Fibroblast of upper back skin (primary cell): Measurements from ENCODE around the gene FAM234A.
"Not testable (repeated sequence)": the region's sequence is repeated elsewhere in the genome, so short reads cannot be mapped to it uniquely, and the experiment has no call there.

Source experiments
- DNase-seq: peaks from one replicate; pipeline ENCODE4 v3.0.0-alpha.2; 2013

The FAM234A gene

DNA sequence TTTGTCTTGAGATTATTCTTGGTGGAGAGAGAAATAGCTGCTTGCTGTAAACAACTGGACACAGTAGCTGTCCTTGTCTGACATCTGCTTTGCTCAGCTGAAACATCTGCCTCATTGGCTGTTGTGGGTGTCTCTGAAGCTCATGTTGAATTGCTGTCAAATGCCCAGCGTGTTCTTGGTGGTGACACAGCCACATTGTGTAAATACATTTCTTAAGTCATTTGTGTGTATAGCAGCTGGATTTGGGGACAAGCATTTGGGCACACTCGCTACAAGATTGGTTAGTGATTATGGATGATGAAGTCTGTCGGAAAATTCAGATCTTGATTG is 5.3 kb downstream of the FAM234A start:
- no peak for DNase-seq

DNA sequence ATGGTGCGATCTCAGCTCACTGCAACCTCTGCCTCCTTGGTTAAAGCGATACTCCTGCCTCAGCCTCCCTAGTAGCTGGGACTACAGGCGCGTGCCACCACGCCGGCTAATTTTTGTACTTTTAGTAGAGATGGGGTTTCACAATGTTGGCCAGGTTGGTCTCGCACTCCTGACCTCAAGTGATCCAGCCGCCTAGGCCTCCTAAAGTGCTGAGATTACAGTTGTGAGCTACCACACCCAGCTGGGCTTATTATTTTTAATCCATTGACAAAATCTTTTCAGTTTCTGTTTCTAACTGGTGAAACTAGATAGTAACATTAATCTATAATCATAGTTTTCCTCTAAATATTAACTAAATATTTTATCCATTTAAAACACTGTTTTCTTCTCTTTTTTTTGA is 5.9 kb downstream of the FAM234A start:
- no peak for DNase-seq

DNA sequence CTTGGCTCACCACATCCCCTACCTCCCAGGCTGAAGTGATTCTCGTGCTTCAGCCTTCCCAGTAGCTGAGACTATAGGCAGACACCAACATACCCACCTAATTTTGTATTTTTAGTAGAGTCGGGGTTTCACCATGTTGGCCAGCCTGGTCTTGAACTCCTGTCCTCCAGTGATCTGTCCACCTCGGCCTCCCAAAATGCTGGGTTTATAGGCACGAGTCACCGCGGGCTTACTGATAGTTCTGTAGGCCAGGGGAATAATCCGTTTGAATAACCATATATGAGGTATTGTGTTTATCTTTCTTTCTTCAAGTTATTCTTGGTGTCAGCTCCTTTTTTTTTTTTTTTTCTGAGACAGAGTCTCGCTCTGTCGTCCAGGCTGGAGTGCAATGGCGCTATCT is 7.7 kb downstream of the FAM234A start:
- no peak for DNase-seq

DNA sequence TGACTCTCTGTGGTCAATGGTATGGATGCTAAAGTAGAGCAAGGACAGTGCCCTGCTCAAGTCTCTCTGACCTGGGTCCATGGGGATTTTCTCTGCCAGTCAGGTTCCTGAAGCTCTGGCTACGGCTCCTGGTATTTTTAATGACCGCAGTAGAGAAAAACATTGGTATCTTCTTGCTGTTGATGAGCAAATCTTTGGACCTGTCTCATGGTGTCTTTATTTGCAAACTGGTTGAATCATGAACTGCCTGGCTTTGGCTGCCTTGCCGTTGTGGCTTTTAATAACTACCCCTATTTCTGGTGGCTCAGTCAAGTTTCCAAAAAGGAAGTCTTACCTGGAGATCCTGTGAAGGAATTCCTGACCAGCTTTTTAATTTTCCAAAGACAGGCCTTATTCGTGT is 8.7 kb downstream of the FAM234A start:
- no peak for DNase-seq

DNA sequence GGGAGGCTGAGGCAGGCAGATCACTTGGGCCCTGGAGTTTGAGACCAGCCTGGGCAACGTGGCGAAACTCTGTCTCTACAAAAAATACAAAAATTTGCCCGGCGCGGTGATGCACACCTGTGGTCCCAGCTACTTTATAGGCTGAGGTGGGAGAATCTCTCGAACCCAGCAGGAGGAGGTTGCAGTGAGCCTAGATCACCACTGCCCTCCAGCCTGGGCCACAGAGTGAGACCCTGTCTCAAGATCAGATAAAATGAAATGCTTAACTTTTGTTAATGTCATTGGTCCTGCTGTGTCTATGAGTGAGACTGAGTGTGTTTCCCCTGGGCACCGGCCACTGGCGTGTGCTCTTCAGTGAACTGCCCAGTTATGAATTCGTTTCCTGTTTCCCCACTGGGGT is 10.5 kb downstream of the FAM234A start:
- no peak for DNase-seq

DNA sequence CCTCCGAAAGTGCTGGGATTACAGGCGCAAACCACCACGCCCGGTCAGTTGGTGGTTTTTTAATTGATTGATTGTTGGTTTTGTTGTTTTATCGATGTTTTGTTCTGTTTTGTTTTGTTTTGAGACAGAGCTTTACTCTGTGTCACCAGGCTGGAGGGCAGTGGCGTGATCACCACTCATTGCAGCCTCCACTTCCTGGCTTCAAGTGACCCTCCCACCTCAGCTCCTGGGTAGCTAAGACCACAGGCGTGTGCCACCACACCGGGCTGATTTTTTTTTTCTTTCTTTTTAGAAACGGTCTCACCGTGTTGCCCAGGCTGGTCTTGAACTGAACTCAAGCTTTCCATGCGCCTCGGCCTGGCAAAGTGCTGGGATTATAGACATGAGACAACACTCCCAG is 12.4 kb downstream of the FAM234A start:
- DNase-seq, result no peak

DNA sequence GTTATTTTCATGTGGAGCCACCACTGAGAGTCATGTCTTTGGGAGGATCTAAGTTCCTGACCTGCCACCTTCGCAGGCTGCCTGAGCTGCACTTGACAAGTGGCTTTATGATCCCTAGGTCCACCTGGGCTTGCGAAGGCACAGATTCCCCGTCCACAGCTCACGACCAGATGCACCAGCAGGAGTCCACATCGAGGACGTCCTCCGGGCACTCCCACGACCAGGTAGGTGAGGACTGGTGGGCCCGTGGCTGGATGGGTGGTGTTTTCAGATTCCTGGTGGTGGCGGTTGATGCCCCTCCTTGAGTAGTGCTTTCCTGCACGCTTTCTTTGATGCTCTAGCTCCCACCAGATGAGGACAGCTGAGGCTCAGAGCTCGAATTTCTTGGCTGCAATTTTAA is 14.8 kb downstream of the FAM234A start:
- no peak for DNase-seq

DNA sequence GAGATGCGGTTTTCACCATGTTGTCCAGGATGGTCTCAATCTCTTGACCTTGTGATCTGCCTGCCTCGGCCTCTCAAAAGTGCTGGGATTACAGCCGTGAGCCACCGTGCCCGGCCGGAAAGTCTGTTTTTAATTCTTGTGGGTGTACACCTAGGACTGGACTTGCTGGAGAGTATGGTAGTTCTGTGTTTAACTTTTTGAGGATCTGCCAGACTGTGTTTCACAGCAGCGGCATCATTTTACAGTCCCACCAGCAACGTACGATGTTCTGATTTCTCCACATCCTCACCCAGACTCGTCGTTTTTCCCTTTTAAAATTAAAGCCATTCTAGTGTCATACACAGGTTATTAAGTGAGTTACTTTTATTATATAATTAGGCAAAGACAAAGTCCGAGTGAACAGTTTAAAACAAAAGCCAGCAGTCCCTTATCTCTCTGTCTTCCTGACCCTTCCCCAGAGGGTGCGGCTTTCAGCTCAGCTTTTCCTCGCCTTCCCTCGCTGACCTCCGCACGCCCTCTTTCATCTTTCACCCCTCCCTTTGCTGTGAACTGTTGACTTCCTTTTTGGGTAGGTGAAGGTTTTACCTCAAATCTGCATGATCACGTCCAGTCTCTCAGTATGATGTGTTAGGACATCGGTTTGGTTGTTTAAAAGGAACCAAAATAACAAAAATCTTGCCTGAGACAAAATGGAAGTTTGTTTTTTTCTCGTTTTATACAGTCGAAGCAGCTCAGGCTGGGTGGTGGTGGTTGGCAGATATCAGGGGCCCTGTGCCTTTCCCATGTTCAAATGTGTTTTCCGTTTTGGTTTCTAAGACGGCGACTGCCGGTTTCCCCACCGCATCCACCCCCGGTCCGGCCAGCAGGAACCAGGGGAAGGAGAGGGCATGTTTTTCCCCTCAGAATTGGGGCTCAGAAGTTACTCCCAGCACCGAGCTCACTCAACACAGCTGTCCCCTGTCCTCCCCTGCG is 18.0 kb downstream of the FAM234A start:
- DNase-seq, result no peak

DNA sequence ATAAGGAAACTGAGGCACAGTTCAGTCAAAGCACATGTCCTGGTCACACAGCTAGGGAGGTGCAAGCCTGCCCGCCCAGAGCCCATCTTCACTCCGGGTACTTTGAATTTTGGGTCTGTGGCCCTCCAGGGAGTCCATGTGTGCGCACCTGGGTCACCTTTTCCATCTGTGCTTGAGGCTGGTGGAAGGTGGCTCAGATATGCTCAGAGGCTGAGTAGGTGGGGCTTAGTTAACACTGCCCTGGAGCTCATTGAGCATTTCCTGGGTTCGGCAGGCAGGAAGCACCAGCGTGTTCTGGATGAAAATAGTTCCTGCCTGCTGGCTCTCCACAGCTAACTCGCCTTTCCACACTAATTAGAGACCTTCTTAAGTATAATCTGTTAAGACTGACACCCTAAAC is 19.2 kb downstream of the FAM234A start:
- DNase-seq, result no peak

DNA sequence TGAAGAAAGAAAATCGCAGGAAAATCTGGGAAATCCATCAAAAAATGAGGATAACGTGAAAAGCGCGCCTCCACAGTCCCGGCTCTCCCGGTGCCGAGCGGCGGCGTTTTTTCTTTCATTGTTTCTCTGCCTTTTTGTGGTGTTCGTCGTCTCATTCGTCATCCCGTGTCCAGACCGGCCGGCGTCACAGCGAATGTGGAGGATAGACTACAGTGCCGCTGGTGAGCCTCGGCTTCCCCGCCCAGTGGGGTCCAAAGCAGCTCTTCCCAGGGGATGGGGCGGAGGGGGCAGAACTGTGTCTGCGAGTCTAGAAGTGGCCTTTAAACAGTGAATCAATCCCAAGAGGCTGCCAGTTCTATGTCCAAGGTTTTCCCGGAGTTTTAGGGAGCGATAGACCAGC is 19.8 kb downstream of the FAM234A start:
- DNase-seq, result no peak

- no peak for DNase-seq
Observed at GRCh38 chr16:255183-255582, 20.6 kb downstream of the FAM234A start.

GRCh38 chr16:258091-258490 is 23.5 kb downstream of the FAM234A start:
- DNase-seq, result not testable (repeated sequence)

DNA sequence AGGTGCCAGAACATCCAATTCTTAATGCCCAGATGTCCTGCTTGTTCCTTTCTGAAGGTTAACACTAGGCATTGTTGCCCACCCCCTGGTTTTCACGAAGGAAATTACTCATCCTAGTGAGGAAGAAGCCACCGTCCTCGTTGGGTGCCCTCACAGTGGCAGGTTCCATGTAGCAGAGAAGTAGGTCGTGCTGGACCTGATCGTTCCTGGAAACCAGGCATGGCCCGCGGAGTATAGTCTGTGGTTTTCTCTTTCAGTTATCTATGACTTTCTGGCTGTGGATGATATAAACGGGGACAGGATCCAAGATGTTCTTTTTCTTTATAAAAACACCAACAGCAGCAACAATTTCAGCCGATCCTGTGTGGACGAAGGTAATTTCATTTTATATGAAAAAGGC is 24.6 kb downstream of the FAM234A start:
- no peak for DNase-seq

DNA sequence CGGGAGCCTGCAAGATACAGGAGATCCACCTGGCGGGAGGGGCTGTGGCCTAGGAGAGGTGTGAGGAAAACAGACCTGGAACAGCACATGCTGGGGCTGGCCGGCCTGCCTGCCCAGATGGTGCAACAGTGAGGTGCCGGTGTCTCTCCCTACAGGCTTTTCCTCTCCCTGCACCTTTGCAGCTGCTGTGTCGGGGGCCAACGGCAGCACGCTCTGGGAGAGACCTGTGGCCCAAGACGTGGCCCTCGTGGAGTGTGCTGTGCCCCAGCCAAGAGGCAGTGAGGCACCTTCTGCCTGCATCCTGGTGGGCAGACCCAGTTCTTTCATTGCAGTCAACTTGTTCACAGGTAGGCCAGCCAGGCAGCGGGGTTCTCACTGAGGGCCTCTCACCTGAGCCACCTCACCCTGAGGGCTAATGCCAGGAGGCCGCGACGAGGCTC is 25.2 kb downstream of the FAM234A start:
- no peak for DNase-seq

DNA sequence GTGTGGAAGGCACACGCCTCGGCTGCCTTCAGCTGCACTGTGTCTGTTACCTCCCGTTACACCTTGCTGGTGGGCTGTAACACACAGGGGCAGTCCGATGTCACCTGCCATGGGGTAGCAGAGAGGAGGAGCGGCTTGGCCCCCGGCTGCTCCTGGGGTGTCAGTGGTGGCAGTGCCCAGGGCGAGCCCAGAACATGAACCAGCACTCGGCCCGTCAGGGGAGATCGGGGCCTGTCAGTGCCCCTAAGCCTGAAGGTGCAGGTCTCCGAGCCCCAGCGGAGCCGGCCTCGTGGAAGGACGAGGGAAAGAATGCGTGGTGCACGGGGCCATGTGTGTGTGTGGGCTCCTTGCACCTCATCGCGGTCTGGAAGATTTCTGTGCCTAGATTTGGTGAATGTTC is 25.7 kb downstream of the FAM234A start:
- DNase-seq, result no peak

- no peak for DNase-seq
Observed at GRCh38 chr16:261031-261691, 26.5 kb downstream of the FAM234A start.

DNA sequence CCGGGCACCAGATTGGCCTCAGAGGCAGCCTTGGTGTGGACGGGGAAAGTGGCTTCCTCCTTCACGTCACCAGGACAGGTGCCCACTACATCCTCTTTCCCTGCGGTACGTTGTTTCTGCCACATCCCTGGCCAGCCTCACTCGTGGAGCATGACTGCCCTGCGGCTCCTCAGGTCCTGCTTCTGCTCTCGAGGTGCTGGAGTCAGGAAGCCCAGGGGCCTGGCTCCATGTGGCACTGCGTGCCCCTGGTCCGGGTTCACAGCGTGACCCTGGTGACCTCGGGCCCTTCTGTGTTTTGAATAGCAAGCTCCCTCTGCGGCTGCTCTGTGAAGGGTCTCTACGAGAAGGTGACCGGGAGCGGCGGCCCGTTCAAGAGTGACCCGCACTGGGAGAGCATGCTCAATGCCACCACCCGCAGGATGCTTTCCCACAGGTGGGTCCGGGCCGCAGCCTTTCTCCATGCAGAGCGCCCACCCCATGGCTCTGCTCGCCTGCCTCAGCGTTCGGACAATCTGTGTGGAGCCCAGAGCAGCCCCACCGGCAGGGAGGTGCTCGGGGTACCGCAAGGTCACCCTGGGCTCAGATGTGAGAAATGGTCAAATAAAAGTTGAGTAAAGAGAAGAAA is 27.6 kb downstream of the FAM234A start:
- DNase-seq, result no peak

GRCh38 chr16:263182-263774 is 28.7 kb downstream of the FAM234A start:
- no peak for DNase-seq

DNA sequence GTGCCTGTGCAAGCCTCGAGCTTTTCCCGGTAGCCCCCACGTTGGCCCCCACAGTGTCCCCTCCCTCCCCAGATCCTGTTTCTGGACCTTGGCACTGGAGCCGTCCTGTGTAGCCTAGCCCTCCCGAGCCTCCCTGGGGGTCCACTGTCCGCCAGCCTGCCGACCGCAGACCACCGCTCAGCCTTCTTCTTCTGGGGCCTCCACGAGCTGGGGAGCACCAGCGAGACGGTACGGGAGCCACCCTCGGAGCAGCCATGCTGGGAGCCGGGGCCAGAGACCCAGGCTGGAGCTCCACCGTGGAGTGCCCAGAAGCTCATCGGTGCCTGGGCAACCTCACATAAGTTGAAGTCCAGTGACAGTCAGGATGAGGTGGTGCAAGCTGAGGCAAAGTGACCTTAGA is 29.3 kb downstream of the FAM234A start:
- DNase-seq, result no peak

DNA sequence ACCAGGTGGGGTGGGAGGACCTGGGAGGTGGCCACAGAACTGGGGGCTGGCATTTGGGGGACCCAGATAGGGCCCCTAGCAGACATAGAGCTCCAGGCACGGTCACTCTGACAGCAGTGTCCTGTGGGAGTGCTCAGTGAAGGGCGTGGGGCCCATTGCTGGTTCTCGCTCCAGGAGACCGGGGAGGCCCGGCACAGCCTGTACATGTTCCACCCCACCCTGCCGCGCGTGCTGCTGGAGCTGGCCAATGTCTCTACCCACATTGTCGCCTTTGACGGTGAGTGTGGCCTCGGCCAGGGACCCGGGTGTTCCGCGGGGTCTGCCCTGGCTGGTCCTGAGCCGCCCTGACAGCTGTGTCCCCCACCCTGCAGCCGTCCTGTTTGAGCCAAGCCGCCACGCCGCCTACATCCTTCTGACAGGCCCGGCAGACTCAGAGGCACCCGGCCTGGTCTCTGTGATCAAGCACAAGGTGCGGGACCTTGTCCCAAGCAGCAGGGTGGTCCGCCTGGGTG is 29.9 kb downstream of the FAM234A start:
- no peak for DNase-seq

DNA sequence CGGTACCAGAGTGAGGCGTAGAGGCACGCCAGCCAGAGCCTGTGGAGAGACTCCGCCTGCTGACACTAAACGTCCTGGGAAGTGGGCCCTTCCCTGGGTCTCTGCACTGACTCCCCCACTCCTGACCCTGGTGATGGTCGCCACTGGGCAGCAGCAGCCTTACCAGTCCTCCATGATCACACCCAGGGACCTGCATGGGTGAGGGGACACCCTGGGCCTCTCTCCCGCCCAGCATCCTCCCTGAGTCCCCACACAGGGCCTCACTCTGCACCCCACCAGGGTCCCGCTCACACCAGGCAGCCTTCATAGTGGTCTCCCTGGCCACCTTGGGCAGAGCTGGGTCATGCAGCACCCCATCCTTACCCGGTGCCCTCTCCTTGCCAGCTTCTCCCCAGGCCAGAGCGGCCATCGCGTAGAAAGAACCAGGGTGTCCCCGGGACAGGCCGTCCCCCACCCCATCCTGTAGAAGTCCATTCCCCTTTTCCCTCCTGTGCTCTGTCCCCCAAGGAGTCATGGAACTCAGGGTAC is 30.4 kb downstream of the FAM234A start:
- no peak for DNase-seq

- DNase-seq, result no peak
Observed at GRCh38 chr16:265711-266110, 31.1 kb downstream of the FAM234A start.
